H1 (cell line): ENCODE data around the gene LRRC17.

Experiments
- BCL11A ChIP-seq, 2 experiments: IDR thresholded peaks; one replicate each; pipeline ENCODE4 v1.6.1; 2011; ENCODE audit warnings: low read depth in 2 of 2, low read length in 2 of 2, mild to moderate bottlenecking in 2 of 2
- CREB1 ChIP-seq: IDR thresholded peaks from 2 replicates; pipeline ENCODE4 v1.6.1; 2012; ENCODE audit warnings: inconsistent platforms
- CTCF ChIP-seq, 3 experiments: IDR thresholded peaks; 1 replicate in 2 of 3; 2 replicates in 1 of 3; pipeline versions ENCODE4 v1.5.1 to v1.6.1; 2011; ENCODE audit warnings: low read length in 3 of 3, mild to moderate bottlenecking in 3 of 3, inconsistent platforms in 2 of 3, low read depth in 1 of 3, moderate library complexity in 1 of 3; ENCODE audit not compliant: insufficient read depth in 1 of 3; ENCODE audit errors: control extremely low read depth in 1 of 3
- POLR2A ChIP-seq, 2 experiments: IDR thresholded peaks; 1 replicate in 1 of 2; 2 replicates in 1 of 2; pipeline ENCODE4 v1.6.1; 2011; ENCODE audit warnings: low read depth in 2 of 2, low read length in 2 of 2, mild to moderate bottlenecking in 2 of 2; ENCODE audit errors: control extremely low read depth in 1 of 2
- TEAD4 ChIP-seq: IDR thresholded peaks from 2 replicates; pipeline ENCODE4 v1.6.1; 2012; ENCODE audit warnings: low read depth, low read length, inconsistent platforms, mixed read lengths

- TF ChIP-seq POLR2A (IDR thresholded peaks at IDR 0.05; ENCODE audit: control extremely low read depth in 1 of 2, low read depth in 2 of 2, low read length in 2 of 2) (no peak), BCL11A (IDR thresholded peaks at IDR 0.05; ENCODE audit: low read depth in 2 of 2, low read length in 2 of 2) (no peak), CTCF (IDR thresholded peaks at IDR 0.05; ENCODE audit: control extremely low read depth in 1 of 3, insufficient read depth in 1 of 3, low read depth in 1 of 3, low read length in 3 of 3) (no peak), CREB1 (no peak), TEAD4 (no peak)
Measured at GRCh38 chr7:102926783-102927140, 14.0 kb downstream of the LRRC17 start.
